H7 (cell line): ENCODE results near the gene ALDOC. TPM values are rescaled to one million over a fixed set of nuclear protein-coding genes. Genes with fewer than 3 reads are reported as not detected.

Experiments used
- DNase-seq: peaks from one replicate; pipeline ENCODE4 v3.0.0; 2012
- H3K27me3 ChIP-seq: 2 replicates; pipeline ENCODE4 v1.6.0; 2011; ENCODE audit warnings: mild to moderate bottlenecking, low read length; ENCODE audit not compliant: control insufficient read depth, insufficient read depth
- H3K36me3 ChIP-seq: replicated peaks from 2 replicates; pipeline ENCODE4 v1.5.1; 2011; ENCODE audit warnings: low read length; ENCODE audit not compliant: control insufficient read depth, insufficient read depth
- H3K4me3 ChIP-seq: 2 replicates; pipeline ENCODE4 v1.5.1; 2011; ENCODE audit warnings: low read depth, mild to moderate bottlenecking, control low read depth, low read length, moderate library complexity; ENCODE audit not compliant: insufficient read depth
- total RNA-seq: library from RNA; depleted of rRNA; stranded (reverse); fragments of >200 nt; shearing (Covaris generic); gene quantifications from 2 replicates; pipeline ENCODE4 v1.2.3, GENCODE V29; 2014

The ALDOC gene
- total RNA-seq, 1 experiment from 2014 or later, result 69.9 TPM

DNA sequence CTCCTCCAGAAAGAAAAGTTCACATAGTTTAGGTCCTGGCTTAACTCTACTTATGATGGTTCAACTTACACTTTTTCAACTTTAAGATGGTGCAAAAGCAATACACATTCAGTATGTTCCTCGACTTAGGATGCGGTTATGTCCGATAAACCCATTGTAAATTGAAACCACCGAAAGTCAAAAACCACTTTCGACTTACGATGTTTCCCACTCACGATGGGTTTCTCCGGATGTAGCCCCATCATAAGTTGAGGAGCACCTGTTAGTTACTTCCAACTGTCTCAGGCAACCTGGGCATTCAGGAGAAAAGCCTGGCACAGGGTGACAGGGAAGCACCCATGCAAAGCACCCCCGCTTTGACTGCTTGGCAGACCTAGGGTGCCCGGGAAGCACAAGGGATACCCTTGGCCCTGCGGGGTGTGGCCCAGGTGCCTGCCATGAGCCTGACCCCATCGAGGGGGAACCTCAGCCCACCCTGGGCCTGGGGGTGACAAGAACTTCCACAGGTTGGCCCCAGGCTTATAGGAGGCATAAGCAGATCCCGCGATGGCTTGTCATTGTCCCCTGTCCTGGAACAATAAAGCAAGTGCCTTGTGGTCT is 38.3 kb downstream of the ALDOC start:
- DNase-seq, result no peak
- H3K27me3 ChIP-seq, result no peaks in the 10 kb centered on the region
- no peak overlapping the region for H3K4me3 ChIP-seq
- H3K36me3 ChIP-seq, result no peaks in the 10 kb centered on the region

DNA sequence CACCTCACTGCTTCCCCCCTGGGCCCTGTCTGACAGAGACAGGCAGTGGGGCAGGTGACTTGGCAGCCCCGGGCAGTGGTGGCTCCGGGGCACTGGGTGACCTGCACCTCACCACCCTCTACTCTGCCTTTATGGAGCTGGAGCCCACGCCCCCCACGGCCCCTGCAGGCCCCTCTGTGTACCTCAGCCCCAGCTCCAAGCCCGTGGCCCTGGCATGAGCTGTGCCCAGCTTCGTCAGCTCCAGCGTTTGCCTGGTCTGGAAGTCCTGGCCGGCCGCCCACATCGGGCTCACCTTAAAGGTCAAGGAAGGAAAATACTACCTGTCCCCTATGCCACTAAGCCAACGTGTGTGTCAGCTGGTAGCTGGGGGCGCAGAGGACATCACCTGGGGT is 39.5 kb downstream of the ALDOC start:
- Histone ChIP-seq H3K36me3 (no peaks in the 10 kb centered on the region), H3K27me3 (no peaks in the 10 kb centered on the region), H3K4me3 (no peak overlapping the region)
- DNase-seq, result peak; percentile 50

DNA sequence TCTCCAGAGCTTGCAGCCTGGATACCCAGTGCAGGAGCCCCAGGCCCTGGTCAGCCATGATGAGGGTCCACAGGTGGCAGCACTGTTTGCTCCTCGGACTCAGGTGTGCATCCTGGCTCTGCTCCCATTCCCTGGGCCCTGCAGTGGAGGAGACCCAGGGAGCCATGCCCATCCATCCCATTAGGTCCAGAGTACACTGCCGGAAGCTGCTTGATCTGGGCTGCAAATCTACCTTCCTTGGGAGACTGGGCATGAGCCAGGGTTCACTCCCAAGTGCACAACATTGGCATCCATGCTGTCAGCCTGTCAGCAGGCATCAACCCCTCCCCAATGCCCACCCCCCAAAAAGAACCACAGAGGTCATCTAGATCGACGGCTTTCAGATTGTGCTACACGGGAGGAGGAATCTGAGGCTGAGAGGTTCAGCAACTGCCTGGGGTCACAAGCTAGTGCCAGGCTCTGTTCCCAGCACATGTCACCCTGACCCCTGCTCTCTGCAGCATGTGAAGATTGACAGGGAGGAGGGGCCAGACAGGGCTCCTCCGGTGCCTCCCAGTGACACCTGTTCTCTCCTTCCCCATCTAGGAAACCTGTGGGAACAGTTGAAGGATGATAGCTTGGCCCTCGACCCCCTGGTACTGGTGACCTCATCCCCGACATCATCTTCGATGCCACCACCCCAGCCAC is 40.0 kb downstream of the ALDOC start:
- H3K4me3 ChIP-seq, result no peak overlapping the region
- peak; percentile 38 for DNase-seq
- H3K27me3 ChIP-seq, result no peaks in the 10 kb centered on the region
- H3K36me3 ChIP-seq, result no peaks in the 10 kb centered on the region

DNA sequence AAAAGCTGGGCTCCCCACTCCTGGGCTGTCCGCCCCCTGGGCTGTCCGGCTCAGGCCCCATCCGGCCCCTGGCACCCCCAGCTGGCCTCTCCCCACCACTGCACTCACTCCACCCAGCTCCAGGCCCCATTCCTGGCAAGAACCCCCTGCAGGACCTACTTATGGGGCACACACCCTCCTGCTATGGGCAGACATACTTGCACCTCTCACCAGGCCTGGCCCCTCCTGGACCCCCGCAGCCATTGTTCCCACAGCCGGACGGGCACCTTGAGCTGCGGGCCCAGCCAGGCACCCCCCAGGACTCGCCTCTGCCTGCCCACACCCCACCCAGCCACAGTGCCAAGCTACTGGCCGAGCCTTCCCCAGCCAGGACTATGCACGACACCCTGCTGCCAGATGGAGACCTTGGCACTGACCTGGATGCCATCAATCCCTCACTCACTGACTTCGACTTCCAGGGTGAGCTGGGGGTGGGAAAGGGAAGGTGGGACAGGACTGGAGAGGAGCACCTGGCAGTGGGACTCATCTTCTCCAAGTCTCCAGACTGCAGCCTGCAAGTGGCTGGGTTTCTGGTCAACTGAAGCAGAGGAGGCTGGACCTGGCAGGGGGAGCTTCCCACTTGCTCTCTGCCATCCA is 41.8 kb downstream of the ALDOC start:
- Histone ChIP-seq H3K4me3 (no peak overlapping the region), H3K36me3 (no peaks in the 10 kb centered on the region), H3K27me3 (no peaks in the 10 kb centered on the region)
- no peak for DNase-seq

- Histone ChIP-seq H3K4me3 (no peak overlapping the region), H3K36me3 (no peaks in the 10 kb centered on the region), H3K27me3 (no peaks in the 10 kb centered on the region)
- DNase-seq, result peak; percentile 82
Observed at GRCh38 chr17:28533091-28533807, 43.4 kb downstream of the ALDOC start.

DNA sequence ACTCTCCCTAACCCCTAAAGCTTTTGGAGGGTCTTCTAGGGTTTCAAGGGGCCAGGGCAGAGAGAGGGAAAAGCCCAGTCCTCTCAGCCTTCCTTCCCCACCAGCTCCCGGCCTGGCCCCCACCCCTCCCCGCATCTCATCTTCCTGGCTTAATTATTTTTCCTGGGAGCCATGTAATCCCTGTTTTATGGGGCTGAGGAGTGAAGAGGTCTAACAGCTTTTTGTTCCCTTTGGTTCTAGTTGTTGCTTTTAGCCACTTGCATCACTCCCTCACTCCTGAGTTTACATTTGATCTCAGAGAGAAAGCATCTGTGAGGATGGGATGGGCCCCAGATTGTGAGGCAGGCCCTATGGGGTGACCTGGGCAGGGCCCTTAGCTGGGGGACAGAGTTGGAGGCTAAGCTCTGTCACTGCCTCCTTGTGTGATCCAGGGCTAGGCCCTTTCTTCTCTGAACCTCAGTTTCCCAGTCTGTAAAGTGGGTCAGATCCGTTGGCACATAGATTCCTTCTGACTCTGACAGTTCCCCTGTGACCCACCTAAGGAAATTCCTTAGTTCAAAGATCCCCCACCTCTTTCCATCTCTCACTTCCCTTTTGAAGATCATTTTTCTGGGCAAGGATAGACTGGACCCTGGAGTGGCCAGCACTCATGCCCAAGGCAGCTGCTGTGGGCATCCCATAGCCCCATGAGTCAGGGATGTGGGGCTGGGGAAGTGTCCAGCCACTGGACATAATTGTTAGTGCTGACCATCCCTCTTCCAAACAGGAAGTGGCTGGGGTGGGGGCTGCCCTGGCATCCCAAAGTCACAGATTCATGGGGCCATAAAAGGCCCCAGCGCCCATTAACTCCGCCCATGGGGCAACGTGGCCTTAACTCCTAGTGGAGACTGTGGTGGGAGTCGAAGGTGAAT is 44.4 kb downstream of the ALDOC start:
- no peak overlapping the region for H3K4me3 ChIP-seq
- DNase-seq, result no peak
- no peaks in the 10 kb centered on the region for H3K36me3 ChIP-seq
- no peaks in the 10 kb centered on the region for H3K27me3 ChIP-seq

GRCh38 chr17:28530926-28531325 is 45.8 kb downstream of the ALDOC start:
- Histone ChIP-seq H3K36me3 (no peaks in the 10 kb centered on the region), H3K4me3 (no peak overlapping the region), H3K27me3 (no peaks in the 10 kb centered on the region)
- no peak for DNase-seq

DNA sequence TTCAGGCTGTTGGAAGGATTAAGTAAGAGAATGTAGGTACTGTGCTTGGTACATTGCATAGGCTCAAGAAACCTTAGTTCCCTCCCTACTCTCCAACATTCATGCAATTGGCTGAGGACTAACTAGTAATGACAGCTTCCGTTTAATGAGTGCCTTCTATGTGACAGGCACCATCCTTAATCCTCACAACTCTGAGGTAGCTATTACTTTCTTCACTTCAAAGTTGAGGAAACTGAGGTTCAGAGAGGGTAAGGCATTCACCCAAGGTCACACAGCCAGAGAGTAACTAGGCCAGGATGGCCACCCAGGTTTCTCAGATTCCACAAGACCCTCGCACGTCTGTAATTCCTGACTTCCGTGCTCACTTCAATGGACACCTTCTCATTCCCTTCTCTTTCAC is 46.4 kb downstream of the ALDOC start:
- Histone ChIP-seq H3K36me3 (no peaks in the 10 kb centered on the region), H3K27me3 (no peaks in the 10 kb centered on the region), H3K4me3 (no peak overlapping the region)
- DNase-seq, result no peak

DNA sequence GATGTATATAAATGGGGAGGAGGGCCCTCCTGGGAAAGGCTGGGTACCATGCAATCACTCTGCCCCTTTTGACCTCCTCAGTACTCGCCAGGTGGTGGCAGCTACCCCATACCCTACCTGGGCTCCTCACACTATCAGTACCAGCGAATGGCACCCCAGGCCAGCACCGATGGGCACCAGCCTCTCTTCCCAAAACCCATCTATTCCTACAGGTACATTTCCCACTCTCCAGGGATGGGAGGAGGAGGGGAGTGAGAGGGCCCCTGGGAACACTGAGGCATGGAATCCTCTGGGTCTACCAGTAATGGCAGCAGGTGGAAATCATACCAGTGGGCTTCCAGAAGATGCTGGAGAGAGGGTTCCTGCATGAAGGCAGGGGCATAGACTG is 47.7 kb downstream of the ALDOC start:
- H3K27me3 ChIP-seq, result no peaks in the 10 kb centered on the region
- DNase-seq, result no peak
- H3K36me3 ChIP-seq, result no peaks in the 10 kb centered on the region
- H3K4me3 ChIP-seq, result no peak overlapping the region

DNA sequence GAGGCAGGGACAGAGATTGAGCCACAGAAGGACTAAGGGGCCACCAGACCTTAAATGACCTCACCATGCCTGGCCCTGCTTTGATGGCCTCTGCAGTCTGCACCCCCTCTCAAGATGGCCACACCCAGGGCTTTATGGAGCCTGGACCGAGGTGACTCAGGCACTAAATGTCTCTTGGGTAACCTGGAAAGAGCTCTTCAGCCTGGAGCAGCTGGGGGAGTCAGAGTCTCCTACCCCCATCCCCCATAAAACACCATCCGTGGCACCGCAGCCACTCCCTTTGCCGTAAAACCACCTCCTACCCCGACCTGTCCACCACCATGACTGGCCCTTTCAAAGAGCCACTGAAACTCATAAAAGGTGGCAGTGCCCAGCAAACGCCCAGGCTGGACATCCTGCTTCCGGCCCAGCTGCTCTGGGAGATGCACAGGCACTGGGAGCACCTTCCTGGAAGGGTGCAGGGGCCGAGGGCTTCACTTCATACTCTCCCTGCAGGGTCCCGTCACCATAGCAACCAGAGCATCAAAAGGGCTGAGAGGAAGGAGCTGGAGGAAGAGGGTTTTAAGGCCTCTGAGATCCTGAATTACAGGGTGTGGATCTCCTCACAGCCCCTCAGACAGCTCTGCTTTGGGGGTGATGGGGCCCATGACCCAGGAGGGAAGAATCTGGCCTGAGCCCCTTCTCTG is 48.2 kb downstream of the ALDOC start:
- Histone ChIP-seq H3K27me3 (no peaks in the 10 kb centered on the region), H3K36me3 (no peaks in the 10 kb centered on the region), H3K4me3 (no peak overlapping the region)
- DNase-seq, result no peak

DNA sequence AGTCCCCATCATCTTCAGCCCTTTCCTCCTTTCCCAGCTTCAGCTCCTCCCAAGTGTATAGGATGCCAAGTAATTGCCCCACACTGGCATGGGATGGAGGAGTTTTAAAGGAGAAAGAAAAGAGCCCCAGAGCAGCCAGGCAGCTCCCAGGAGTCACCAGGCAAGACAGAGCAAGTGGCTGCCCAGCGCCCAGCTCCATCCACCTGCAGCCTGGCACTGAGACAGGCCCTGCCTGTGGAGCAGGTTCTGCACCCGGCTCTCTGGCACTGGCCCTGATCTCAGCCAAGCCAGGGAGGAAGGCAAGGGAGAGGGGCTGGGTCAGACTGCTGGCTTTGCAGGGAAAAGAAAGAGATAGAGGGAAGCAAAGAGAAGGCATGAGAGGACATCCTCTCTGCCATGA is 48.8 kb downstream of the ALDOC start:
- H3K27me3 ChIP-seq, result no peaks in the 10 kb centered on the region
- no peak for DNase-seq

DNA sequence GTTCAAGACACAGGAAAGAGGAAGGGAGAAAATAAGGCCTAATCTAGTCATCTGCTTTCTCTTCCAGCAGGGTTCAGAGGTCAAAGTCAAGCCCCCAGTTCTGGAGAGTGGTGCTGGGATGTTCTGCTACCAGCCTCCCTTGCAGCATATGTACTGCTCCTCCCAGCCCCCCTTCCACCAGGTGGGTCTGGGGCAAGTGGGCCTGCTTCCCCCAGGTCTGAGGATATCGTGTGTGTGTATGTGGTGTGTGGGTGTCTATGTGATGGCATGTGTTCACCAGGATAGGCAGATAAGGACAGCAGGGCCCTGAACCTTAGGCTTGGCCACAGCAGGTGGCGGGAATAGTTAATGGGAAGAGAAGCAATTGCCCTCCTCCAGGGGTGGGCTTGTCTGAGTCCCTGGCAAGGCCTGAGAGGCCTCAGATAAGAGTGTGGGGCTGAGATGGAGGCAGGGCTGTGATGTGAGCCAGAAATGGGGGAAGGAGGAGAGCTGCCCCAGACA is 49.5 kb downstream of the ALDOC start:
- Histone ChIP-seq H3K27me3 (no peaks in the 10 kb centered on the region), H3K4me3 (no peak overlapping the region), H3K36me3 (no peaks in the 10 kb centered on the region)
- no peak for DNase-seq

More for the DNA sequence above, 48.8 kb downstream of the ALDOC start:
- Histone ChIP-seq H3K4me3 (no peak overlapping the region), H3K36me3 (no peaks in the 10 kb centered on the region)

DNA sequence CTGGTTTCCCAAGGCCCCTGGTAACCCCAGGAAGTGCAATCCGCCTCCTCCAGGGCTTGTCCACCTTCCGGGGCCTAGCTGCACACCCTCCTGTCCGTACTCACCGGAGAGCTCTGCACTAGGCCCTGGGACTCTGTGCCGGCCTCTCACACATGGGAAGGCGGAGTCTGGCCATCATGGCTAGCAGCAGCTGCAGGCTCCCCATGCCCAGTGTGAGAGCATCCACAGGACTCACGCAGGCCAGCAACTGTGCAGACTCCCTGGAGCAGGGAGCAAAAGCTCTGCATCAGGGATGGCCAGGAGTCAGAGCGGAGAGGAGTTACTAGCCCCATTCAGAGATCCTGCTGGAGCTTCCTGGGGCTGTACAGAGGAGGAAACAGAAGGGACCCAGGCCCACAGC is 50.3 kb downstream of the ALDOC start:
- DNase-seq, result no peak
- no peak overlapping the region for H3K4me3 ChIP-seq
- H3K36me3 ChIP-seq, result no peaks in the 10 kb centered on the region
- H3K27me3 ChIP-seq, result no peaks in the 10 kb centered on the region
